ENCODE results near the gene SIN3B.

SIN3B gene

GRCh38 chr19:16894080-16894479, 64.9 kb downstream of the SIN3B start:
- no peak overlapping the region for H3K4me3 ChIP-seq (ENCODE audit: low read depth, low read length)

GRCh38 chr19:16895467-16896145, 66.4 kb downstream of the SIN3B start:
- no peak overlapping the region for H3K4me3 ChIP-seq (ENCODE audit: low read depth, low read length)
- TF ChIP-seq CTCF (IDR thresholded peaks at IDR 0.05; ENCODE audit: low read depth, low read length), result no peak

More at GRCh38 chr19:16894080-16894479, 64.9 kb downstream of the SIN3B start:
- no peak for TF ChIP-seq CTCF (IDR thresholded peaks at IDR 0.05; ENCODE audit: low read depth, low read length)

GRCh38 chr19:16896146-16897028, 67.2 kb downstream of the SIN3B start:
- peak overlapping the region; percentile 54 for H3K4me3 ChIP-seq (ENCODE audit: low read depth, low read length)

GRCh38 chr19:16897029-16897855, 68.0 kb downstream of the SIN3B start:
- no peak for TF ChIP-seq CTCF (IDR thresholded peaks at IDR 0.05; ENCODE audit: low read depth, low read length)
- H3K4me3 ChIP-seq (ENCODE audit: low read depth, low read length), result peak overlapping the region; percentile 63

More at GRCh38 chr19:16896146-16897028, 67.2 kb downstream of the SIN3B start:
- no peak for TF ChIP-seq CTCF (IDR thresholded peaks at IDR 0.05; ENCODE audit: low read depth, low read length)

GRCh38 chr19:16897856-16898161, 68.6 kb downstream of the SIN3B start:
- H3K4me3 ChIP-seq (ENCODE audit: low read depth, low read length), result peak overlapping the region; percentile 63

GRCh38 chr19:16898361-16899015, 69.3 kb downstream of the SIN3B start:
- no peak for TF ChIP-seq CTCF (IDR thresholded peaks at IDR 0.05; ENCODE audit: low read depth, low read length)
- H3K4me3 ChIP-seq (ENCODE audit: low read depth, low read length), result no peak overlapping the region

More at GRCh38 chr19:16897856-16898161, 68.6 kb downstream of the SIN3B start:
- no peak for TF ChIP-seq CTCF (IDR thresholded peaks at IDR 0.05; ENCODE audit: low read depth, low read length)
